ENCODE data around the gene ENDOG.
"Not testable (repeated sequence)": the region's sequence is repeated elsewhere in the genome, so short reads cannot be mapped to it uniquely, and the experiment has no call there.

The ENDOG gene

GRCh38 chr9:128792134-128792533 is 26.2 kb upstream of the ENDOG start:
- H4K91ac ChIP-seq (ENCODE audit: low read depth, low read length, poor library complexity) = no peak overlapping the region
- H2BK12ac ChIP-seq (ENCODE audit: low read length) = no peak overlapping the region
- no CpG with 5 or more reads among the region's 9 CpGs for WGBS, 2 donors (ENCODE audit: extremely low coverage in 2 of 2, insufficient read length in 2 of 2, insufficient replicate concordance in 1 of 2)
- no peaks in the 10 kb centered on the region for H3K27me3 ChIP-seq (ENCODE audit: control insufficient read depth in 3 of 3, insufficient read depth in 3 of 3, low read depth in 1 of 3, low read length in 3 of 3)
- no peak overlapping the region for H3K18ac ChIP-seq (ENCODE audit: low read length)
- H3K4me2 ChIP-seq (ENCODE audit: insufficient read depth, low read length, poor library complexity, severe bottlenecking) = no peak overlapping the region
- no peak overlapping the region for H2AK5ac ChIP-seq (ENCODE audit: low read depth, low read length)
- no peak overlapping the region for H3K4ac ChIP-seq (ENCODE audit: low read length)
- no peaks in the 10 kb centered on the region for H3K9me3 ChIP-seq (replicated peaks in 1 of 2; ENCODE audit: control insufficient read depth in 2 of 2, insufficient read depth in 1 of 2, low read depth in 1 of 2, low read length in 2 of 2)
- H3K4me1 ChIP-seq (ENCODE audit: control insufficient read depth in 2 of 2, insufficient read depth in 1 of 2, low read depth in 1 of 2, low read length in 2 of 2) = peaks cover 2 to 6% of the 10 kb centered on the region in 2 donors
- H2AFZ ChIP-seq (ENCODE audit: low read length) = no peak overlapping the region
- DNase-seq (ENCODE audit: low spot score) = no peak
- H2BK120ac ChIP-seq (ENCODE audit: low read depth, low read length) = no peak overlapping the region
- no peak overlapping the region for H3K23ac ChIP-seq (ENCODE audit: low read depth, low read length, poor library complexity)
- no peak overlapping the region for H4K8ac ChIP-seq (ENCODE audit: low read depth, low read length)
- H2BK15ac ChIP-seq (ENCODE audit: low read length) = no peak overlapping the region
- no peak overlapping the region for H2BK5ac ChIP-seq (ENCODE audit: low read length)
- peaks cover 2% of the 10 kb centered on the region for H3K79me1 ChIP-seq (ENCODE audit: low read depth, low read length)
- no peak overlapping the region for H3K27ac ChIP-seq (replicated peaks; ENCODE audit: low read length)
- no peak overlapping the region for H3K9ac ChIP-seq (ENCODE audit: low read depth, low read length, poor library complexity)
- no peak overlapping the region for H3K14ac ChIP-seq (ENCODE audit: low read length)
- no peak overlapping the region for H3K4me3 ChIP-seq (ENCODE audit: low read length in 2 of 2)
- peaks cover 23 to 71% of the 10 kb centered on the region in 2 donors for H3K36me3 ChIP-seq (replicated peaks in 1 of 2; ENCODE audit: control insufficient read depth in 2 of 2, insufficient read depth in 2 of 2, low read length in 2 of 2)

DNA sequence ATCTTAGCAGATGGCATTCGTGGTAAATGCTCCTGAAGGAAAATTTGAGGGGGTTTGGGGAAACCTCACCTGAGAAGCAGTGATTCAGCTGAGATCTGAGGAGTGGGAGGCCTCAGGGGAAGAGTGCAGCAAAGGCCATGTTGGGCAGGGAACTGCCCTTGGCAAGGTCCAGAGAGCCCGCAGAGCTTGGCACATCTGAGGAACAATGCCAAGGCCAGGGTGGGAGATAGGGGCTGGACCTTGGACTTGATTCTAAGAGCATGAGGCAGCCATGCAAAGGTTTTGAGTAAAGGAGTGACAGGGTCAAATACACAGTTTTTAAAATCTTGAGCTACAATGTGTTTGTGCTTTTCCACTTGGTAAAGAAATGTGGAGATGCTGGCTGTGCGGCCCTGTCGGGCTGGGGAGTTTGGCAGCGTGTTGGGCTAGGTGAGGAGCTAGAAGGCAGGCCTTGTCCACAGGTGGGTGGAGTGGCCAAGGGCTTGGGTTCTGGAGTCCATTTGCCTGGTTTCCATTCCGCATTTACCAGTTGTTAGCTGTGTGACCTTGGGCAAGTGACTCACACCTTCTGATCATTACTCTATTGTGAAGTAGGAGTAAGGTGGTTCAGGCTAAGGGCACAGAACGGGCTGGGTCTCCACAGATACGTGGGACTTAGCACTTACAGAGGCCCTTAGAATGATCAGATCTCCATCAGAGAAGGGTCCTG is 25.2 kb upstream of the ENDOG start:
- Histone ChIP-seq H3K27ac (replicated peaks; ENCODE audit: low read length) (no peak overlapping the region), H2AK5ac (ENCODE audit: low read depth, low read length) (no peak overlapping the region), H3K18ac (ENCODE audit: low read length) (no peak overlapping the region), H3K9me3 (replicated peaks in 1 of 2; ENCODE audit: control insufficient read depth in 2 of 2, insufficient read depth in 1 of 2, low read depth in 1 of 2, low read length in 2 of 2) (no peaks in the 10 kb centered on the region), H2BK120ac (ENCODE audit: low read depth, low read length) (no peak overlapping the region), H3K4me3 (ENCODE audit: low read length in 2 of 2) (no peak overlapping the region), H3K4ac (ENCODE audit: low read length) (no peak overlapping the region), H2AFZ (ENCODE audit: low read length) (no peak overlapping the region), H3K36me3 (replicated peaks in 1 of 2; ENCODE audit: control insufficient read depth in 2 of 2, insufficient read depth in 2 of 2, low read length in 2 of 2) (peaks cover 27 to 80% of the 10 kb centered on the region in 2 donors), H4K8ac (ENCODE audit: low read depth, low read length) (no peak overlapping the region), H3K79me1 (ENCODE audit: low read depth, low read length) (peaks cover 2% of the 10 kb centered on the region), H2BK15ac (ENCODE audit: low read length) (no peak overlapping the region), H2BK5ac (ENCODE audit: low read length) (no peak overlapping the region), H3K14ac (ENCODE audit: low read length) (no peak overlapping the region), H3K4me1 (ENCODE audit: control insufficient read depth in 2 of 2, insufficient read depth in 1 of 2, low read depth in 1 of 2, low read length in 2 of 2) (peaks cover under 1% of the 10 kb centered on the region in 2 donors), H3K23ac (ENCODE audit: low read depth, low read length, poor library complexity) (no peak overlapping the region), H2BK12ac (ENCODE audit: low read length) (no peak overlapping the region), H4K91ac (ENCODE audit: low read depth, low read length, poor library complexity) (no peak overlapping the region), H3K27me3 (ENCODE audit: control insufficient read depth in 3 of 3, insufficient read depth in 3 of 3, low read depth in 1 of 3, low read length in 3 of 3) (no peaks in the 10 kb centered on the region), H3K9ac (ENCODE audit: low read depth, low read length, poor library complexity) (no peak overlapping the region), H3K4me2 (ENCODE audit: insufficient read depth, low read length, poor library complexity, severe bottlenecking) (no peak overlapping the region)
- no peak for DNase-seq (ENCODE audit: low spot score)
- no CpG with 5 or more reads among the region's 8 CpGs for WGBS, 2 donors (ENCODE audit: extremely low coverage in 2 of 2, insufficient read length in 2 of 2, insufficient replicate concordance in 1 of 2)

DNA sequence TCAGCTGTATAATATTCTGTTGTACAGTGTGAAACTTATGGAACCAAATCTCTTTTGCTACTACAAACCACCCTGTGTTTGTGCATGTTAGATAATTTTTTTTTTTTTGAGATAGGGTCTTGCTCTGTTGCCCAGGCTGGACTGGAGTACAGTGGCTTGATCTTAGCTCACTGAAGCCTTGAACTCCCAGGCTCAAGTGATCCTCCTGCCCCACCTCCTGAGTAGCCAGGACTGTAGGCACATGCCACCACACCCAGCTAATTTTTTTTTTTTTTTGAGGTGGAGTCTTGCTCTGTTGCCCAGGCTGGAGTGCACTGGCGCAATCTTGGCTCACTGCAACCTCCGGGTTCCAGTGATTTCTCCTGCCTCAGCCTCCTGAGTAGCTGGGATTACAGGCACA is 23.3 kb upstream of the ENDOG start:
- H3K14ac ChIP-seq (ENCODE audit: low read length); H3K9me3 ChIP-seq (replicated peaks in 1 of 2; ENCODE audit: control insufficient read depth in 2 of 2, insufficient read depth in 1 of 2, low read depth in 1 of 2, low read length in 2 of 2); H3K18ac ChIP-seq (ENCODE audit: low read length); H3K4me1 ChIP-seq (ENCODE audit: control insufficient read depth in 2 of 2, insufficient read depth in 1 of 2, low read depth in 1 of 2, low read length in 2 of 2); H4K91ac ChIP-seq (ENCODE audit: low read depth, low read length, poor library complexity); H2AK5ac ChIP-seq (ENCODE audit: low read depth, low read length); DNase-seq (ENCODE audit: low spot score); H2BK120ac ChIP-seq (ENCODE audit: low read depth, low read length); H2BK5ac ChIP-seq (ENCODE audit: low read length); H2AFZ ChIP-seq (ENCODE audit: low read length); H3K27me3 ChIP-seq (ENCODE audit: control insufficient read depth in 3 of 3, insufficient read depth in 3 of 3, low read depth in 1 of 3, low read length in 3 of 3); H3K27ac ChIP-seq (replicated peaks; ENCODE audit: low read length); H4K8ac ChIP-seq (ENCODE audit: low read depth, low read length); H2BK12ac ChIP-seq (ENCODE audit: low read length); H3K9ac ChIP-seq (ENCODE audit: low read depth, low read length, poor library complexity); H3K23ac ChIP-seq (ENCODE audit: low read depth, low read length, poor library complexity); H3K4me2 ChIP-seq (ENCODE audit: insufficient read depth, low read length, poor library complexity, severe bottlenecking); H2BK15ac ChIP-seq (ENCODE audit: low read length); H3K4me3 ChIP-seq (ENCODE audit: low read length in 2 of 2); H3K79me1 ChIP-seq (ENCODE audit: low read depth, low read length); H3K4ac ChIP-seq (ENCODE audit: low read length): not testable (repeated sequence)
- peaks cover 35 to 84% of the 10 kb centered on the region in 2 donors for H3K36me3 ChIP-seq (replicated peaks in 1 of 2; ENCODE audit: control insufficient read depth in 2 of 2, insufficient read depth in 2 of 2, low read length in 2 of 2)
- no CpG with 5 or more reads among the region's 2 CpGs for WGBS, 2 donors (ENCODE audit: extremely low coverage in 2 of 2, insufficient read length in 2 of 2, insufficient replicate concordance in 1 of 2)

DNA sequence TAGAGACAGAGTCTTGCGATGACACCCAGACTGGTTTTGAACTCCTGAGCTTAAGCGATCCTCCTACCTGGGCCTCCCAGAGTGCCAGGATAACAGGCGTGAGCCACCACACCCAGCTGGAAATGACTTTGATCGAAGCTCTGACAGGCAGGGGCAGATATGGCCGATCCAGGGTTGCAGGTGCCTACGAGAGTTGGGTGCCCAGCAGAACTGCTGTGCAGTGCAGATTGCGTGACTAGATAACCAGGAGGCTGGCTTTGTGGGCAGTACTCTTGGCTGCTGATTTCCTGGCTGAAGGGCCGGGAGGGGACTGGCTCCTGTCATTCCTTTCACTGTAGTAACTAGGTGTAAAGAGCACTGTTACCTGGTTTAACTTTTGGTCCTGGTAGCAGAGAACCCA is 19.4 kb upstream of the ENDOG start:
- no peaks in the 10 kb centered on the region for H3K27me3 ChIP-seq (ENCODE audit: control insufficient read depth in 3 of 3, insufficient read depth in 3 of 3, low read depth in 1 of 3, low read length in 3 of 3)
- H3K4me1 ChIP-seq (ENCODE audit: control insufficient read depth in 2 of 2, insufficient read depth in 1 of 2, low read depth in 1 of 2, low read length in 2 of 2) = no peaks in the 10 kb centered on the region
- no CpG with 5 or more reads among the region's 8 CpGs for WGBS, 2 donors (ENCODE audit: extremely low coverage in 2 of 2, insufficient read length in 2 of 2, insufficient replicate concordance in 1 of 2)
- H3K36me3 ChIP-seq (replicated peaks in 1 of 2; ENCODE audit: control insufficient read depth in 2 of 2, insufficient read depth in 2 of 2, low read length in 2 of 2) = peaks cover 31 to 79% of the 10 kb centered on the region in 2 donors
- peak overlapping the region; percentile 53 for H4K91ac ChIP-seq (ENCODE audit: low read depth, low read length, poor library complexity)
- H2BK120ac ChIP-seq (ENCODE audit: low read depth, low read length) = no peak overlapping the region
- H2AK5ac ChIP-seq (ENCODE audit: low read depth, low read length) = no peak overlapping the region
- no peak overlapping the region for H2BK12ac ChIP-seq (ENCODE audit: low read length)
- DNase-seq (ENCODE audit: low spot score) = no peak
- no peaks in the 10 kb centered on the region for H3K9me3 ChIP-seq (replicated peaks in 1 of 2; ENCODE audit: control insufficient read depth in 2 of 2, insufficient read depth in 1 of 2, low read depth in 1 of 2, low read length in 2 of 2)
- no peak overlapping the region for H4K8ac ChIP-seq (ENCODE audit: low read depth, low read length)
- no peaks in the 10 kb centered on the region for H3K79me1 ChIP-seq (ENCODE audit: low read depth, low read length)
- no peak overlapping the region for H3K4me2 ChIP-seq (ENCODE audit: insufficient read depth, low read length, poor library complexity, severe bottlenecking)
- H3K14ac ChIP-seq (ENCODE audit: low read length) = no peak overlapping the region
- no peak overlapping the region for H2BK5ac ChIP-seq (ENCODE audit: low read length)
- no peak overlapping the region for H2BK15ac ChIP-seq (ENCODE audit: low read length)
- H2AFZ ChIP-seq (ENCODE audit: low read length) = no peak overlapping the region
- no peak overlapping the region for H3K4ac ChIP-seq (ENCODE audit: low read length)
- H3K18ac ChIP-seq (ENCODE audit: low read length) = no peak overlapping the region
- H3K27ac ChIP-seq (replicated peaks; ENCODE audit: low read length) = no peak overlapping the region
- H3K9ac ChIP-seq (ENCODE audit: low read depth, low read length, poor library complexity) = no peak overlapping the region
- H3K4me3 ChIP-seq (ENCODE audit: low read length in 2 of 2) = no peak overlapping the region
- no peak overlapping the region for H3K23ac ChIP-seq (ENCODE audit: low read depth, low read length, poor library complexity)
